Upper lobe of left lung (tissue), 4 donors: ENCODE data around the gene NDUFB7.

Source experiments
- EP300 ChIP-seq, 4 donors: sonication (generic); formaldehyde crosslinking; IDR thresholded peaks; one replicate each; pipeline ENCODE4 v1.5.1; 2017; ENCODE audit warnings: antibody characterized with exemption in 4 of 4, control low read depth in 2 of 4
- TF ChIP-seq, protein P1 (sequence below), 6 experiments: fragments of 450-650 bp in 4 of 6; fragments of 200-600 bp in 2 of 6; sonication (generic) in 2 of 6; IDR thresholded peaks; one replicate each; pipeline ENCODE4 v1.5.1; 2016 to 2019; ENCODE audit warnings: antibody characterized with exemption in 6 of 6

DNA sequence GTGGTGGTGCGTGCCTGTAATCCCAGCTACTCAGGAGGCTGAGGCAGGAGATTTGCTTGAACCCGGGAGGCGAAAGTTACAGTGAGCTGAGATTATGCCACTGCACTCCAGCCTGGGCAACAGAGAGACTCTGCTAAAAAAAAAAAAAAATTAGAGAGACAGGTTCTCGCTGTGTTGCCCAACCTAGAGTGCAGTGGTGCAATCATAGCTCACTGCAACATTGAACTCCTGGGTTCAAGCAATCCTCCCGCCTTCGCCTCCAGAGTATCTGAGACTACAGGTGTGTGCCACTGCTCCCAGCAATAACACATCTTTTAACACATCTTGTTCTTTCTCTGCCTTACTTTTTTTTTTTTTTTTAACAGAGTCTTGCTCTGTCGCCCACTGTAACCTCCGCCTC is 43.8 kb upstream of the NDUFB7 start:
- TF ChIP-seq, protein P1, sequence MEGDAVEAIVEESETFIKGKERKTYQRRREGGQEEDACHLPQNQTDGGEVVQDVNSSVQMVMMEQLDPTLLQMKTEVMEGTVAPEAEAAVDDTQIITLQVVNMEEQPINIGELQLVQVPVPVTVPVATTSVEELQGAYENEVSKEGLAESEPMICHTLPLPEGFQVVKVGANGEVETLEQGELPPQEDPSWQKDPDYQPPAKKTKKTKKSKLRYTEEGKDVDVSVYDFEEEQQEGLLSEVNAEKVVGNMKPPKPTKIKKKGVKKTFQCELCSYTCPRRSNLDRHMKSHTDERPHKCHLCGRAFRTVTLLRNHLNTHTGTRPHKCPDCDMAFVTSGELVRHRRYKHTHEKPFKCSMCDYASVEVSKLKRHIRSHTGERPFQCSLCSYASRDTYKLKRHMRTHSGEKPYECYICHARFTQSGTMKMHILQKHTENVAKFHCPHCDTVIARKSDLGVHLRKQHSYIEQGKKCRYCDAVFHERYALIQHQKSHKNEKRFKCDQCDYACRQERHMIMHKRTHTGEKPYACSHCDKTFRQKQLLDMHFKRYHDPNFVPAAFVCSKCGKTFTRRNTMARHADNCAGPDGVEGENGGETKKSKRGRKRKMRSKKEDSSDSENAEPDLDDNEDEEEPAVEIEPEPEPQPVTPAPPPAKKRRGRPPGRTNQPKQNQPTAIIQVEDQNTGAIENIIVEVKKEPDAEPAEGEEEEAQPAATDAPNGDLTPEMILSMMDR (IDR thresholded peaks at IDR 0.05), result no peak
- TF ChIP-seq EP300 (IDR thresholded peaks at IDR 0.05), result no peak
